Esophagus squamous epithelium (tissue), 4 donors: Measurements from ENCODE around the gene THADA.

Experiments
- POLR2A ChIP-seq, 4 donors: fragments of 450-650 bp; IDR thresholded peaks; one replicate each; pipeline ENCODE4 v1.6.1; 2017; ENCODE audit warnings: antibody characterized with exemption in 4 of 4, mild to moderate bottlenecking in 4 of 4, moderate library complexity in 3 of 4
- TF ChIP-seq, protein P1 (sequence below), 6 experiments: fragments of 450-650 bp in 4 of 6; fragments of 200-600 bp in 2 of 6; sonication (generic) in 2 of 6; IDR thresholded peaks; one replicate each; pipeline ENCODE4 v1.5.1; 2016 to 2019; ENCODE audit warnings: antibody characterized with exemption in 6 of 6, mild to moderate bottlenecking in 4 of 6, moderate library complexity in 4 of 6

DNA sequence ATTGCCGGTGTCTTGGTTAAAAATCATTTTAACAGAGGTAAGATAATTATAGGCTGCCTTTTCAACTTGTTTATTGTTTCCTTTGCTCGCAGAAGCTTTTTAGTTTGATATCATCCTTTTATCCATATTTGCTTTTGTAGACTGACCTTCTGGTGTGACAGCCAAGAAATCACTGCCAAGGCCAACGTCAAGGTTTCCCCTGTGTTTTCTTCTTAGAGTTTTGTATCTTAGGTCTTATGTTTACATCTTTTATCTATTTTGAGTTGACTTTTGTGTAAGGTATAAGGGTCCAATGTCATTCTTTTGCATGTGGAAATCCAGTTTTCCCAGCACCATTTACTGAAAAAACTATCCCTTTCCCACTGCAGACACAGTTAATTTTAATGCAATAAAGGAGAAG, 240.4 kb downstream of the THADA start:
- TF ChIP-seq, protein P1, sequence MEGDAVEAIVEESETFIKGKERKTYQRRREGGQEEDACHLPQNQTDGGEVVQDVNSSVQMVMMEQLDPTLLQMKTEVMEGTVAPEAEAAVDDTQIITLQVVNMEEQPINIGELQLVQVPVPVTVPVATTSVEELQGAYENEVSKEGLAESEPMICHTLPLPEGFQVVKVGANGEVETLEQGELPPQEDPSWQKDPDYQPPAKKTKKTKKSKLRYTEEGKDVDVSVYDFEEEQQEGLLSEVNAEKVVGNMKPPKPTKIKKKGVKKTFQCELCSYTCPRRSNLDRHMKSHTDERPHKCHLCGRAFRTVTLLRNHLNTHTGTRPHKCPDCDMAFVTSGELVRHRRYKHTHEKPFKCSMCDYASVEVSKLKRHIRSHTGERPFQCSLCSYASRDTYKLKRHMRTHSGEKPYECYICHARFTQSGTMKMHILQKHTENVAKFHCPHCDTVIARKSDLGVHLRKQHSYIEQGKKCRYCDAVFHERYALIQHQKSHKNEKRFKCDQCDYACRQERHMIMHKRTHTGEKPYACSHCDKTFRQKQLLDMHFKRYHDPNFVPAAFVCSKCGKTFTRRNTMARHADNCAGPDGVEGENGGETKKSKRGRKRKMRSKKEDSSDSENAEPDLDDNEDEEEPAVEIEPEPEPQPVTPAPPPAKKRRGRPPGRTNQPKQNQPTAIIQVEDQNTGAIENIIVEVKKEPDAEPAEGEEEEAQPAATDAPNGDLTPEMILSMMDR (IDR thresholded peaks at IDR 0.05): no peak
- no peak for TF ChIP-seq POLR2A (IDR thresholded peaks at IDR 0.05)
